ENCODE measurements around the gene C16orf90.
A peak's percentile ranks its signal among the peaks of the same experiment; 100 is the strongest.
"Not testable (repeated sequence)": the region's sequence is repeated elsewhere in the genome, so short reads cannot be mapped to it uniquely, and the experiment has no call there.

C16orf90 gene

GRCh38 chr16:3511286-3512180 lies 16.2 kb upstream of the C16orf90 start:
- no peak for DNase-seq

GRCh38 chr16:3510416-3510815 lies 15.1 kb upstream of the C16orf90 start:
- no peak for DNase-seq

GRCh38 chr16:3509470-3509928 lies 14.2 kb upstream of the C16orf90 start:
- DNase-seq: peak; percentile 66

GRCh38 chr16:3508736-3509135 lies 13.4 kb upstream of the C16orf90 start:
- no peak for DNase-seq

GRCh38 chr16:3503523-3503922 lies 8.2 kb upstream of the C16orf90 start:
- DNase-seq: peak; percentile 44

GRCh38 chr16:3501783-3502400 lies 6.6 kb upstream of the C16orf90 start:
- no peak for DNase-seq

- DNase-seq: not testable (repeated sequence)
Observed at GRCh38 chr16:3501412-3501761, 6.1 kb upstream of the C16orf90 start.

GRCh38 chr16:3498988-3499387 lies 3.7 kb upstream of the C16orf90 start:
- DNase-seq: no peak

GRCh38 chr16:3497771-3498170 lies 2.5 kb upstream of the C16orf90 start:
- DNase-seq: no peak

GRCh38 chr16:3496386-3496785 lies 1.1 kb upstream of the C16orf90 start:
- no peak for DNase-seq

GRCh38 chr16:3494386-3494973 lies 809 bp downstream of the C16orf90 start:
- DNase-seq: no peak

- DNase-seq: no peak
Observed at GRCh38 chr16:3492356-3492755, 2.9 kb downstream of the C16orf90 start.

- DNase-seq: no peak
Observed at GRCh38 chr16:3490911-3491629, 4.2 kb downstream of the C16orf90 start.

- no peak for DNase-seq
Observed at GRCh38 chr16:3488801-3489200, 6.5 kb downstream of the C16orf90 start.

- DNase-seq: no peak
Observed at GRCh38 chr16:3487521-3488410, 7.5 kb downstream of the C16orf90 start.

- DNase-seq: no peak
Observed at GRCh38 chr16:3486506-3487215, 8.6 kb downstream of the C16orf90 start.

- DNase-seq: no peak
Observed at GRCh38 chr16:3485821-3486505, 9.3 kb downstream of the C16orf90 start.

- DNase-seq: no peak
Observed at GRCh38 chr16:3485097-3485745, 10.1 kb downstream of the C16orf90 start.

- no peak for DNase-seq
Observed at GRCh38 chr16:3484318-3485096, 10.8 kb downstream of the C16orf90 start.
